ENCODE results near the gene LEFTY2.

The LEFTY2 gene

DNA sequence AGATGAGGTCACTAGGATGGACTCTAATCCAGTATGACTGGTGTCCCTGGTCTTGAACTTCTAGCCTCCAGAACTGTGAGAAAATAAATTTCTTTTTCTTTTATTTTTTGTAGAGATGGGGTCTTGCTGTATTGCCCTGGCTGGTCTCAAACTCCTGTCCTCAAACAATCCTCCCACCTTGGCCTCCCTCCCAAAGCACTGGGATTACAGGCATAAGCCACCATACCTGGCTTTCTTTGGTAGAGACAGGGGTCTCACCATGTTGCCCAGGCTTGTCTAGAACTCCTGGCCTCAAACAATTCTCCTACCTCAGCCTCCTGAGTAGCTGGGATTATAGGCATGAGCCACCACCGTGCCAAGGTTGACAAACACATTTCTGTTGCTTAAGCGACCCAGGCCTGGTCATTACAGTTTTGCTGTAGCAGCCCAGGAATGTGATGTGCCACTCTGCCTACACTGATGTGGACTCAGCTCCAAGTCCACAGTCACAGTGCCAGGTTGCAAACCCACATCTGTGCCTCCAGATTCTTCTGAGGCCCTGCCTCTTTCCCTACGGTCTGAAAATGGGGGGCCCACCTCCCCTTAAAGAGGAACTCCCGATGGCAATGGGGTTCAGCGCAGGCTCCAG, 32.9 kb downstream of the LEFTY2 start:
- no CpG with 5 or more reads among the region's 5 CpGs for WGBS (ENCODE audit: extremely low coverage, insufficient coverage, insufficient read length)
- Histone ChIP-seq H3K23ac (ENCODE audit: low read length) (no peak overlapping the region), H3K36me3 (ENCODE audit: control insufficient read depth in 1 of 2, insufficient read depth in 2 of 2, low read length in 2 of 2) (peaks cover 0 to 2% of the 10 kb centered on the region in 2 experiments), H2BK12ac (ENCODE audit: low read length) (no peak overlapping the region), H3K18ac (ENCODE audit: low read length) (no peak overlapping the region), H3K27me3 (ENCODE audit: insufficient read depth, low read length) (no peaks in the 10 kb centered on the region), H3K4ac (ENCODE audit: low read depth, low read length) (no peak overlapping the region), H4K8ac (ENCODE audit: low read depth, low read length) (no peak overlapping the region), H3K14ac (ENCODE audit: low read length) (no peak overlapping the region), H2AK5ac (ENCODE audit: low read length) (no peak overlapping the region), H3K4me1 (ENCODE audit: control insufficient read depth in 1 of 2, insufficient read depth in 2 of 2, low read length in 2 of 2) (no peaks in the 10 kb centered on the region), H3K4me2 (ENCODE audit: low read length) (no peak overlapping the region), H3K79me1 (ENCODE audit: low read length) (no peaks in the 10 kb centered on the region), H3K27ac (ENCODE audit: low read depth, low read length) (no peak overlapping the region), H3K9ac (ENCODE audit: low read length) (no peak overlapping the region), H3K9me3 (ENCODE audit: insufficient read depth, low read depth, low read length) (peaks cover 2% of the 10 kb centered on the region), H4K91ac (ENCODE audit: low read depth, low read length) (no peak overlapping the region), H2BK120ac (ENCODE audit: insufficient read depth, low read length, poor library complexity) (no peak overlapping the region), H3K4me3 (ENCODE audit: low read depth, low read length) (no peak overlapping the region), H4K12ac (ENCODE audit: low read depth, low read length) (no peak overlapping the region), H2AFZ (ENCODE audit: insufficient read depth, low read length, poor library complexity) (no peak overlapping the region), H3K79me2 (ENCODE audit: control insufficient read depth, insufficient read depth, low read length, poor library complexity) (no peaks in the 10 kb centered on the region), H2BK5ac (ENCODE audit: low read depth, low read length, poor library complexity) (no peak overlapping the region)
- DNase-seq: no peak

DNA sequence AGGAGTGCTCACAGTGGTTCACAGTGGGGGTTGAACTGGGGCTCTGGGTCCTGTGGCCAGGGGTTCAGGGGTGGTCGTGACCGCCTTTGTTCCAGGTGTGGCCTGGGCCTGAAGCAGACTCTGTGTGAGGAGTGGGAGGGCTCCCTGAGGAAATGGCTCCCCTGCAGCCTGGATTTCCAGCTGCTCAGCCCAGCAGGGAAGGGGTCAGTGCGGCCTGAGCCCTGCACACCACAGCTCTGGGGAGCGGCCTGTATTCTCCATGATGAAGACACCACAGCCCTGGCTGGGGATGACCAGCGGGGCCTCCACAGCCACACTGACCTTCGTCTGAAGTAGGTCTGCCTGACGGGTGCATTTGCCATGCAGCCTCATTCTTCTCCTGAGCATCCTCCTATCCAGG, 33.7 kb downstream of the LEFTY2 start:
- Histone ChIP-seq H3K9ac (ENCODE audit: low read length) (no peak overlapping the region), H3K79me2 (ENCODE audit: control insufficient read depth, insufficient read depth, low read length, poor library complexity) (no peaks in the 10 kb centered on the region), H4K8ac (ENCODE audit: low read depth, low read length) (no peak overlapping the region), H2BK12ac (ENCODE audit: low read length) (no peak overlapping the region), H3K23ac (ENCODE audit: low read length) (no peak overlapping the region), H4K12ac (ENCODE audit: low read depth, low read length) (no peak overlapping the region), H2BK5ac (ENCODE audit: low read depth, low read length, poor library complexity) (no peak overlapping the region), H3K36me3 (ENCODE audit: control insufficient read depth in 1 of 2, insufficient read depth in 2 of 2, low read length in 2 of 2) (peaks cover 0 to 2% of the 10 kb centered on the region in 2 experiments), H3K9me3 (ENCODE audit: insufficient read depth, low read depth, low read length) (peaks cover 2% of the 10 kb centered on the region), H4K91ac (ENCODE audit: low read depth, low read length) (no peak overlapping the region), H2AK5ac (ENCODE audit: low read length) (no peak overlapping the region), H3K14ac (ENCODE audit: low read length) (no peak overlapping the region), H2BK120ac (ENCODE audit: insufficient read depth, low read length, poor library complexity) (no peak overlapping the region), H3K27me3 (ENCODE audit: insufficient read depth, low read length) (no peaks in the 10 kb centered on the region), H2AFZ (ENCODE audit: insufficient read depth, low read length, poor library complexity) (no peak overlapping the region), H3K18ac (ENCODE audit: low read length) (no peak overlapping the region), H3K4me1 (ENCODE audit: control insufficient read depth in 1 of 2, insufficient read depth in 2 of 2, low read length in 2 of 2) (no peaks in the 10 kb centered on the region), H3K4ac (ENCODE audit: low read depth, low read length) (no peak overlapping the region), H3K79me1 (ENCODE audit: low read length) (no peaks in the 10 kb centered on the region), H3K27ac (ENCODE audit: low read depth, low read length) (no peak overlapping the region), H3K4me2 (ENCODE audit: low read length) (no peak overlapping the region), H3K4me3 (ENCODE audit: low read depth, low read length) (no peak overlapping the region)
- WGBS (ENCODE audit: extremely low coverage, insufficient coverage, insufficient read length): no CpG with 5 or more reads among the region's 7 CpGs
- no peak for DNase-seq

DNA sequence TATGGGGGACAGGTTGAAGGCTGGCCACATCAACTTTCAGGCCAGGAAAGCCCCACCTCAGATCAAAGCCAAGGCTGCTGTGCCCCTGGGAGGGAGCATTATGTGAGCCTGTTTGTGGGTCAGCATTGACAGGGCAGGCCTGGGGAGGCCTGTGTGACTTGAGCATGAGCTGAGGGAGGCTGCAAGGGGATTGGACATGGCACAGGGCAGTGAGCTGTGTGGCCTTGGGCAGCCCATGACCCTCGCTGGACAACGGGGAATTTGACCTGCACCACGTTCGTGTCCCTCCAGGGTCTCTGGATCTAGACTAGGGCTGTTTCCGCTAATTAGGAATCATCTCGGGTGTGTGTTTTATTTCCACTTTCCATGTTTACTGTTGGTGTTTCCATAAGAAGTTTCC, 34.6 kb downstream of the LEFTY2 start:
- Histone ChIP-seq H3K79me2 (ENCODE audit: control insufficient read depth, insufficient read depth, low read length, poor library complexity) (no peaks in the 10 kb centered on the region), H3K18ac (ENCODE audit: low read length) (no peak overlapping the region), H4K91ac (ENCODE audit: low read depth, low read length) (no peak overlapping the region), H3K14ac (ENCODE audit: low read length) (no peak overlapping the region), H3K9me3 (ENCODE audit: insufficient read depth, low read depth, low read length) (peaks cover 2% of the 10 kb centered on the region), H3K27ac (ENCODE audit: low read depth, low read length) (no peak overlapping the region), H3K9ac (ENCODE audit: low read length) (no peak overlapping the region), H3K4ac (ENCODE audit: low read depth, low read length) (no peak overlapping the region), H4K8ac (ENCODE audit: low read depth, low read length) (no peak overlapping the region), H4K12ac (ENCODE audit: low read depth, low read length) (no peak overlapping the region), H2AK5ac (ENCODE audit: low read length) (no peak overlapping the region), H3K36me3 (ENCODE audit: control insufficient read depth in 1 of 2, insufficient read depth in 2 of 2, low read length in 2 of 2) (peaks cover 0 to 2% of the 10 kb centered on the region in 2 experiments), H3K23ac (ENCODE audit: low read length) (no peak overlapping the region), H3K79me1 (ENCODE audit: low read length) (no peaks in the 10 kb centered on the region), H2AFZ (ENCODE audit: insufficient read depth, low read length, poor library complexity) (no peak overlapping the region), H2BK120ac (ENCODE audit: insufficient read depth, low read length, poor library complexity) (no peak overlapping the region), H3K4me1 (ENCODE audit: control insufficient read depth in 1 of 2, insufficient read depth in 2 of 2, low read length in 2 of 2) (no peaks in the 10 kb centered on the region), H2BK5ac (ENCODE audit: low read depth, low read length, poor library complexity) (no peak overlapping the region), H3K4me3 (ENCODE audit: low read depth, low read length) (no peak overlapping the region), H3K27me3 (ENCODE audit: insufficient read depth, low read length) (no peaks in the 10 kb centered on the region), H2BK12ac (ENCODE audit: low read length) (no peak overlapping the region), H3K4me2 (ENCODE audit: low read length) (no peak overlapping the region)
- WGBS (ENCODE audit: extremely low coverage, insufficient coverage, insufficient read length): no CpG with 5 or more reads among the region's 6 CpGs
- no peak for DNase-seq

DNA sequence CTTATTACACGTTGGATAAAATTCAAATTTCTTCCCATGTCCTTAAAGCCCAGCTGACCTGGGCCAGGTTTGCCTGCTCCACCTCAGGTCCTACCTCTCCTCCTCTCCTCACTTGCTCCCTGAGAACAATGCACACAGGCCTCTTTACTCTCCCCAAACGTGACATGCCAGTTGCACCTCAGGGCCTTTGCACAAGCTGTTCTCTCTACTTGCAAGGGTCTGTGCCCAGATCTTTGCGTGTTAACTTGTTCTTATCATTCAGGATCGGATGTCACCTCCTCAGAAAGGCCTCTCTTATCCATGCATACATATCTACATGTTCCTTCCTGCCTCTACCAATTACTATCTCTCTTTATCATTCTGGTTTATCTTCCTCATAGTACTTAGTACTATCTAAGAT, 37.4 kb downstream of the LEFTY2 start:
- DNase-seq: no peak
- WGBS (ENCODE audit: extremely low coverage, insufficient coverage, insufficient read length): no CpG with 5 or more reads among the region's 4 CpGs
- Histone ChIP-seq H3K23ac (ENCODE audit: low read length) (no peak overlapping the region), H3K4me3 (ENCODE audit: low read depth, low read length) (no peak overlapping the region), H3K4ac (ENCODE audit: low read depth, low read length) (no peak overlapping the region), H3K14ac (ENCODE audit: low read length) (no peak overlapping the region), H3K9ac (ENCODE audit: low read length) (no peak overlapping the region), H3K9me3 (ENCODE audit: insufficient read depth, low read depth, low read length) (no peaks in the 10 kb centered on the region), H3K18ac (ENCODE audit: low read length) (no peak overlapping the region), H3K4me2 (ENCODE audit: low read length) (no peak overlapping the region), H2BK120ac (ENCODE audit: insufficient read depth, low read length, poor library complexity) (no peak overlapping the region), H3K36me3 (ENCODE audit: control insufficient read depth in 1 of 2, insufficient read depth in 2 of 2, low read length in 2 of 2) (peaks cover 0 to 2% of the 10 kb centered on the region in 2 experiments), H3K27me3 (ENCODE audit: insufficient read depth, low read length) (no peaks in the 10 kb centered on the region), H2BK12ac (ENCODE audit: low read length) (no peak overlapping the region), H3K79me2 (ENCODE audit: control insufficient read depth, insufficient read depth, low read length, poor library complexity) (no peaks in the 10 kb centered on the region), H3K4me1 (ENCODE audit: control insufficient read depth in 1 of 2, insufficient read depth in 2 of 2, low read length in 2 of 2) (no peaks in the 10 kb centered on the region), H2AFZ (ENCODE audit: insufficient read depth, low read length, poor library complexity) (no peak overlapping the region), H4K12ac (ENCODE audit: low read depth, low read length) (no peak overlapping the region), H2BK5ac (ENCODE audit: low read depth, low read length, poor library complexity) (no peak overlapping the region), H3K27ac (ENCODE audit: low read depth, low read length) (no peak overlapping the region), H2AK5ac (ENCODE audit: low read length) (no peak overlapping the region), H4K8ac (ENCODE audit: low read depth, low read length) (no peak overlapping the region), H3K79me1 (ENCODE audit: low read length) (no peaks in the 10 kb centered on the region), H4K91ac (ENCODE audit: low read depth, low read length) (no peak overlapping the region)
